ENCODE results near the gene WNT10A.
"Not testable (repeated sequence)": the region's sequence is repeated elsewhere in the genome, so short reads cannot be mapped to it uniquely, and the experiment has no call there.

Gene WNT10A

DNA sequence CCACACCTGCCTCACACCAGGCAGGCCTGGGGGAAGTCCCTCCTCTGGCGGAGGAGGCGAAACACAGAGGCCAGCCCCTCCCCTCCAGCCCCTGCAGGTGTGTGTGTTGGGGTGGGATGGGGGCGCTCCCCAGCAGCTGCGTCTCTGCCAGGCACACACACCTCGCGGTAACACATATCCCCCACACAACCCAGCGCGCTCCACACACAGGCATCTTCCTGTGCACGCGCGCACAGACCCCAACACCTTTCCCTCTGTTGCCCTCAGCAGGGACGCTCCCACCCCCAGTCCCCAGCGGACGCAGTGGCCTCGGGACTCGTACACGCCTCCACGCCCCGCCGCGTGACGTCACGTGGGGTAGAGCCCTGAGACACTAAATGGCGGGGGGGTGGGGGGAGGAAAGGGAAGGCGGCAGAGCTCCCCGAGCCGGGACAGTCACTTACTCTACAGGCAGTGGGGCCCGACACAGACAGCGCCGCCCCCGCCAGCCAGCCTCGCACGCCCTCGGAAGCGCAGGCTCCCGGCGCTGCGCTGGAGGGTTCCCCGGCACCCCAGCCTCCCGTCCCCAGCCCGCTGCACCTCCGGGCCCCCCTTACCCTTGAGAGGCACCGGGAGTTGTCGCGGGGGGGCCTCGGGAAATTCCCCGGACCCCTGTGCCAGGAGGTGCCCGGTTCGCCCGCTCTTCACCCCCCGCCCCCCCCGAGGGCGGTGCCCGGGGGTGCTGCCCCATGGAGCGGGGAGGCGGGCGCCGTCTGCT, at the start of gene WNT10A:
Gene WNT10A (plus strand): TSS at position 751 of the 757 bp plus-strand sequence. CDS start 144 bp downstream, outside the sequence.
- DNase-seq (ENCODE audit: low read depth in 3 of 3) = peak in 2 of 3 experiments; percentile 46 to 69

GRCh38 chr2:218831378-218831990, 49.2 kb upstream of the WNT10A start, which contains the start of gene PRKAG3:
PRKAG3 (minus strand) TSS chr2:218831803.
- DNase-seq (ENCODE audit: low read depth in 3 of 3) = no peak

DNA sequence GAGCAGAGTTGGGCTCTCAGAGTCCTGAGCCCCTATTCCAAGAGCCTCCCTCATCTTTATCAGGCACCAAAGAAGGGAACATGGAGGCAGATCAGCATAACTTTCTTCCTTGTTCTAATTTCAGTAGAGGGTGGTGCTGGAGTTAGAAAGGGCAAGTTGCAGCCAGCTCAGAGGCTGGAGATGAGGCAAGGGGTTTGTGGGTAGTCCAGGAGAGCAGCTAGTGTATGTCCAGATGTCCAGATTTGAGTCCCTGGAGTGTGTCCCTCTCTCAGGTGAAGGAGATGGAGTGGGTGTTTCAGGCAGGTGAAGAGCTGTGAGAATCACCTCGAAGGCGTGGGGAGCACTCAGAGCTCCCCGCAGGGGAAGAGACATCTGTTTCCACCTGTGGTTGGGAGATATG, 48.6 kb upstream of the WNT10A start:
- DNase-seq (ENCODE audit: low read depth in 3 of 3) = no peak

DNA sequence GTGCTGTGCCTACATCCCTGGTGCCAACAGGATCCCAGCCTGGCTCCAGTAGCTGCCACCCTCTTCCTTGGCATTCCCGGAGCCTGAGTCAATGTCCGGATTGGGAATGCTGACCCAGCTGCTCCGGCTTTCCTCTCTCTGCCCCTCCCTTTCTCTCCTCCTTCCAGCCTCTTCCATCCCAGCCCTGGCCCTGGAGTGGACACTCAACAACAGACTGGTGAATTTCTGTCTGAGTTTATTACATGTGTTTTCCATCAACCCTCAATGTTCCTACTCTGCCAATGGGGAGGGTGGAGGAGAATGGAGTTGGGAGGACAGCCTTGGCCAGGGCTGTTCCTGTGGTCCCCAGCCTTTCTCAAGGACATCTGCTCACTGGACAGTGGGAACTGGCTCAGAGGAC, 48.1 kb upstream of the WNT10A start:
- no peak for DNase-seq (ENCODE audit: low read depth in 3 of 3)

DNA sequence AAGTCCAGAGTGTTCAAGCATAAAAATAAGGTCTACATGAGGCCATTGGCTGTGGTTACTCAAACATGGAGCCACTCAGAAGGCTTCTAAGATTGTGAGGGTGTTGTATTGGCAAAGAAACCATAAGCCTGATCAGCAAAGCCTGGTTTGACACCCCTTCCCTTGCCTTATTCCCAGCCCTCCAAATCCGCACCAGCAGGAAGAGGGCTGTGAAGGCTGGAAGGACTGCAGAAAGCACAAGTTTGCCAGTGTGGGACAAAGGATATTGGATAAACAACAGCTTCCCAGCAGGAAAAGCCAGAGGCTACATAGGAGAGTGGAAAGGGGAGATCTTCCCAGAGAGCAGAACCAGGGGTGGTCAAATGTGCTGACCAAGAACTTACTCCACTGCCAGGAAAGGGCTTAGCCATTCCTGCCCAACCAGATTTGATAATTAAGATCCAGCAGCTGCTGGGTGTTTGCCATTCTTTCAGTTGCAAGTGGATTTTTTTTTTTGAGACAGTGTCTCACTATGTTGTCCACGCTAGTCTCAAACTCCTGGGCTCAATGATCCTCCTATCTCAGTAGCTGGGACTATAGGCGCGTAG, 47.5 kb upstream of the WNT10A start:
- no peak for DNase-seq (ENCODE audit: low read depth in 3 of 3)

GRCh38 chr2:218834685-218835084, 46.0 kb upstream of the WNT10A start:
- no peak for DNase-seq (ENCODE audit: low read depth in 3 of 3)

DNA sequence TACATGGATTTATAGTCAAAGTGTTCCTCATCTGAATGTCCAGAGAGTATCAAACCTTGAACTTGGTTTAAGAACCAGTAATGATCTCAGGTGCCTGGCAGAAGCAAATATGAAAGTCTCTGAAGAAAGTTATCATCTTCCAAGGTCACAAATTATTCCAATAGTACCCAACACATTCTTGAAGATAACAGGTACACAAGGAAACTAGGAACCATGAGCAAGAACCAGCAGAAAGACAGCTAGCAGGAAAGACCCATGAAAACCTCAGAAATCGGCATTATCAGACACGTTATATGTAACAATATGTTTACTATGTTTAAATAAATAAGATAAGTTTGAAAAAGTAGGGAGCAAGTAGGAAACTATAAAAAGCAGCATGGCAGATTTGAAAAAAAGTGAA, 43.2 kb upstream of the WNT10A start:
- DNase-seq (ENCODE audit: low read depth in 3 of 3) = no peak

- DNase-seq (ENCODE audit: low read depth in 3 of 3) = no peak
These were observed 41.2 kb upstream of the WNT10A start for GRCh38 chr2:218839430-218839829.

DNA sequence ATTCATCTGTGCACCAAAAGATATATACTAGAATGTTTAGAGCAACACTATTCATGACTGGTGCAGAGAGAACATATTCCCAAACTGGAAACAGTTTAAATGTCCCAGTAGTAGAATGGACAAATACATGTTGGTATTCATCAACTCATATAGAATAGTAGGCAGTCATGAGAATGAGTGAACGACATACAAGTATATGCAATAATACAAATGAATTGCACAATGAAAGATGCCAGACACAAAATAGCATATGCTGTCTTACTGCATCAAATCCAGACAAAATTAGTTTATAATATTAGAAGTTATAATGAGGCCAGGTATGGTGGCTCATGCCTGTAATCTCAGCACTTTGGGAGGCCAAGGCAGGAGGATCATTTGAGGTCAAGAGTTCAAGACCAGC, 40.8 kb upstream of the WNT10A start:
- no peak for DNase-seq (ENCODE audit: low read depth in 3 of 3)

DNA sequence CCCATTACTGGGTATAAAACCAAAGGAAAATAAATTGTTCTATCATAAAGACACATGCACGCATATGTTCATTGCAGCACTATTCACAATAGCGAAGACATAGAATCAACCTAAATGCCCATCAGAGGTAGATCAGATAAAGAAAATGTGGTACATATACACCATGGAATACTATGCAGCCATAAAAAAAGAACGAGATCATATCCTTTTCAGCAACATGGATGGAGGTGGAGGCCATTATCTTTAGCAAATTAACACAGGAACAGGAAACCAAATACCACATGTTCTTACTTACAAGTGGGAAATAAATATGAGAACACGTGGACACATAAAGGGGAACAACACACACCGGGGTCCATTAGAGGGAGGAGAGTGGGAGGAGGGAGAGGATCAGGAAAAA, 36.3 kb upstream of the WNT10A start:
- DNase-seq (ENCODE audit: low read depth in 3 of 3) = not testable (repeated sequence)

DNA sequence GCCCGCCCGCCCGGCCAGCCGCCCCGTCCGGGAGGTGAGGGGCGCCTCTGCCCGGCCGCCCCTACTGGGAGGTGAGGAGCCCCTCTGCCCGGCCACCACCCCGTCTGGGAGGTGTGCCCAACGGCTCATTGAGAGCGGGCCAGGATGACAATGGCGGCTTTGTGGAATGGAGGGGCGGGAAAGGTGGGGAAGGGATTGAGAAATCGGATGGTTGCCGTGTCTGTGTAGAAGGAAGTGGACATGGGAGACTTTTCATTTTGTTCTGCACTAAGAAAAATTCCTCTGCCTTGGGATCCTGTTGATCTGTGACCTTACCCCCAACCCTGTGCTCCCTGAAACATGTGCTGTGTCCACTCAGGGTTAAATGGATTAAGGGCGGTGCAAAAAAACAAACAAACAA, 33.7 kb upstream of the WNT10A start:
- DNase-seq (ENCODE audit: low read depth in 3 of 3) = not testable (repeated sequence)

- DNase-seq (ENCODE audit: low read depth in 3 of 3) = no peak
These were observed 30.9 kb upstream of the WNT10A start for GRCh38 chr2:218849721-218850120.

DNA sequence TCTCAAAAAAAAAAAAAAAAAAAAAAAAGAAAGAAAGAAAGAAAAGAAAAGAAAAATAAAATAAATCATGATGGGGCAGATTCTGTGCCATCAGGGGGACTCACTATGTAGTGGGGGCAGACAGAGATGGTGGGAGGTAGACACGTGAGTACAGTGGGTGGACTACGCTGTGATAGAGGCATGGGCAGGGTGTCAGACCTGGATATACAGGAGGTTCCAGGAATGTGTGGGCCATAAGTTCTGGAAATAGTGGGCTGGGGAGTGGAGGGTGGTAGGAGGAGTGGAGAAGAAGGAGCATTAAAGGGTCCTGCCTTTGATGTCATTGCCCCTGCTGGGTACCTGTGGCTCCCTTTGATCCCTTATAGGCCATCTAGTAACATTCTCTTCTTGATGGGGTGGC, 29.9 kb upstream of the WNT10A start:
- no peak for DNase-seq (ENCODE audit: low read depth in 3 of 3)

- DNase-seq (ENCODE audit: low read depth in 3 of 3) = no peak
These were observed 29.4 kb upstream of the WNT10A start for GRCh38 chr2:218851286-218851685.

DNA sequence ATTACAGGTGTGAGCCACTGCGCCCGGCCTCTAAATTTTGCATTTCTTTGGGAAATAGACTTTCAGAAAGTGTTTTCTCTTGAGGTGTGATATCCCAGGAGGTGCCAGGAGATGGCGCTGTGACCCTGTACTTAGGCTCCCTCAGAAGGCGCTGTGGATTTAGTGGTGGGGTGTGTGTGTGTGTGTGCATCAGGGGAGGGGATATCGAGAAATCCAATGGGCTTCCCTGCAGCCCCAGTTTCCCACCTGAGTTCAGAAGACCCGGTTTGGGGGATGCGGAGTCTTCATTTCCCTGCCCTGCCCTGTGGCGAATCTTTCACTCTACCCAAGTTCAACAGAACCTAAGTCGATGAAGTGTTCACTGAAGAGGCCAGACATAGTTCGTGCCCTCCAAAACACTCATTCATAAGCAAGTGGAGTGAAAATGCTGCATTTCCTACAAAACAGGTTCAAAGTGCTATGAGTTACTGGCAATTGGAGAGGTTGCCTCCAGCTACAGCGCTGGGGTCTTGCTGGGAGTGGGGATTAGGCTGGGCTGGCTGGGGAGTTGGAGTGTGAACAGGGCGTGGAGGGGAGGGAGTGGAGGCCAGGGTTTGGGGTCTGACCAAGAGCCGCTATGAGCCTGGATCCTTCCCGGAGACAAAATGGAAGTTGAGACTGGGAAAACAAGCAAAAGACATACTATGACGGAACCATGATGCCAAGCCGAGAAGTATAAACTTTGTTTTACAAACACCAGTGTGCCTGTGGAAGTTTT, 27.6 kb upstream of the WNT10A start:
- peak; percentile 35 to 64 (median 42) for DNase-seq (ENCODE audit: low read depth in 3 of 3)

DNA sequence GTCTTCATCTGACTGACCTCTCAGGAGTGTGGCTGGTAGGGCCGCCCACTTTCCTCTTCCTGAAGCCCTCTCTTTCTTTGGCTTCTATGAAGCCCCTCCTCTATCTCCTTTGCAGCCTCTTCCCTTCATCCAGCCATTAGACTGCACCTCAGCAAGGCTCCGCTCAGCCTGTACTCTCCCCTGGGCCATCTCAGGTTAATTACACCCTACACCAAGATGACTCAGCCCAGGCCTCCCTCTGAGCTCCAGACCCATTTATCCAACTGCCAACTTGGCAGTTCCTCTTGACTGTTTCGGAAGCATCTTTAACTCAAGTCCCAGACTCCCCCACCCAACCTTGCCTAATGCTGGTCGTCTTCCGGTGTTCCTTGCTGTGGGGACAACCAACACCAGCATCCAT, 26.9 kb upstream of the WNT10A start:
- DNase-seq (ENCODE audit: low read depth in 3 of 3) = no peak

- no peak for DNase-seq (ENCODE audit: low read depth in 3 of 3)
These were observed 25.8 kb upstream of the WNT10A start for GRCh38 chr2:218854860-218855259.

DNA sequence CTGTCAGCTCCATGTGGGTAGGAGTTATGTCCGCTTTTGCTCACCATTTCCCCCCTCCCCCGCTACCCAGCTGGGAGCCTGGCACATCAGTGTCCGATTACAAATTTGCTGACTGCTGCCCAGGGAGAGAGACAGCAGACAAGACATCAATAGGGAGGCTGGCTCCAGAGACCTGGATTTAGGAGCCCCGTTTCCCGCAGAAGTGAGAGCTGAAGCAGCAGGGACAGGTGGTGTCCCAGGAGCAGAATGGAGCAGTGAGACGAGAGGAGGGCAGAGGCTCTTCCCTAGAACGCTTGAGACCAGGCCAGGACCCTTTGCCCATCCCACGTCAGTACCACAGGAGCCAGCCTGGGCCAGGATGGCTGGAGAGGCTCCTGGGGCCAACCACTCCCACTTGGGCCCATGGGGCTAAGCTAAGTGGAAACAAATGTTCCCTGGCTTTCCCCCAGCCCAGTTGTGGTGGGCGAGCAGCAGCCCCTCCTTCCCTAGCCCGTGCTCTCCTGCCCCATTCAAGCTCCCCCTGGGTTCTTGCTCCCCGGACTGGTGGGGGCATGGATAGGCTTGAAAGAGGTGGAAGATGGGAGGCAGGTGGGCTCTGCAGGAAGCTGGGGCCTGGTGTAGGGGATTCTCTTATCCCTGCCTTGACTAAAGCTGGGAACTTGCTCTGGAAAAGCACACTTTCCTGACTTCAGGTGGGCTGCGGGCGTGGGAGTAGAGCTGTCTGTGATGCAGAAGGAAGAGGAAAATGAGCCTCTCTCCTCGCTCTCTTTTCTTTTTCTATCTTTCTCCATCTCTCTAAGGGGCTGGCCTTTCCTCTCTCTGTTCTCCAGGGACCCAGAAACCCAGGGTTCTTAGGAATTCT, 25.1 kb upstream of the WNT10A start:
- DNase-seq (ENCODE audit: low read depth in 3 of 3) = no peak

DNA sequence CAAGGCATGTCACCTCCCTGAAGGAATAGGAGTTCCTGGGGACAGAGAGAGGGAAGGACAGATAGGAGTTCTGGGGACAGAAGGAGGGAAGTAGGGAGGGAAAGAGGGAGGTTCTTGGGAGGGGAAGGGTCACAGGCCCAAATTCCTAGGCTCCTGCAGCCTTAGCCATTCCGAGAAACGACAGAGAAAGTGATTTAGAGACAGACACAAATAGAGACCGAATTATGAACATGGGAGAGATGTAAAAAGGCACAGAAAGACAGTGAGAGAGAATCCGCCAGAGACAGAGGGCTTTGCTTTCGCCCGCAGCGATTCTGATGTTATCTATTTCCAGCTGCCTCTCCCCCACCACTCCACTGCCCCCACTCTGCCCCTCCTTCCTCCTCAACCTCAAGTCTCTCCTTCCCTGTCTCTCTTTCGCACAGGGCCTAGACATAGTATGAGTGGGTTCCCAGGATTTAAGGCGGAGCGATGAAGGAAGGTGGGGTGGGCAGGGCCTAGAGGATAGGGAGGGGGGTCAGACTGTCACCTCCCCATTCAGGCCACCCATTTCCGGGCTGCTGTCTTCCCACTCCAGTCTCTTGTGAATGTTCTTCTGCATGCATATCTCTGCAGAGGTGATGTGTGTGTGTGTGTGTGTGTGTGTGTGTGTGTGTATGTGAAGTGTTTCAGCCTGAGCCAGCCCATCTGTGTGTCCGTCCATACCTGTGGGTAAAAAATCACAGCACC, 24.3 kb upstream of the WNT10A start:
- DNase-seq (ENCODE audit: low read depth in 3 of 3) = no peak

DNA sequence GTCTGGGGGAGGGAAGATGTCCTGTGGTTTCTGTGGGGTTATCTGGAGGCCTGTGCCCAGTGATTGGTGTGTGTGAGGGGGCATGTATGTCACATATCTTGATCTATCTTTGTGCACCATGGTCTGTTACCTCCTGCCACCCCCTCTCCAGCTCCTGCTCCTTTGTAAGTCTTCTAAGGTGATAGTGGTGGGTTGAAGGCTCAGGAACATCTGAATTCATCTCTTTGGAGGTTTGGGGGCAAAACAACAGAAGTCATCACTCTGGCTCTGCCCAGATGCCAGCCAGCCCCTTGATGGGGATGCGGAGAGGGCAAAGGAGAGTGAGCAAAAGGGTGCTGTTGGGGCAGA, 23.8 kb upstream of the WNT10A start:
- DNase-seq (ENCODE audit: low read depth in 3 of 3) = no peak

All from stimulated activated CD4-positive, alpha-beta T cell treated with anti-CD3 and anti-CD28 coated beads, TNF-alpha, amount 100 ng/mL, for 24 hours (primary cell).